Measurements from ENCODE around the gene AIFM2. TPM values are rescaled to one million over a fixed set of nuclear protein-coding genes. Genes with fewer than 3 reads are reported as not detected.

Gene AIFM2
- total RNA-seq, 2 donors from 2014 or later: 15.4 to 25.7 TPM

GRCh38 chr10:70145666-70146488 lies 13.3 kb upstream of the AIFM2 start:
- intact Hi-C loops (cut with DNase I): loop anchor here (2.0 kb wide), 1 partner anchor 29 kb away; no protein-coding TSS in a partner anchor
- Histone ChIP-seq H3K27me3 (no peaks in the 10 kb centered on the region), H3K36me3 (no peaks in the 10 kb centered on the region), H3K9ac (ENCODE audit: low read depth in 2 of 2, low read length in 2 of 2) (peak overlapping the region; percentile 90), H3K4me1 (peaks cover 10% of the 10 kb centered on the region), H3K4me3 (peak overlapping the region; percentile 56), H3K27ac (peak overlapping the region; percentile 86), H3K9me3 (no peaks in the 10 kb centered on the region)
- DNase-seq: peak; percentile 65
- TF ChIP-seq CTCF (IDR thresholded peaks at IDR 0.05): peak; percentile 53

- Histone ChIP-seq H3K9me3 (no peaks in the 10 kb centered on the region), H3K27me3 (no peaks in the 10 kb centered on the region), H3K4me1 (peaks cover 10% of the 10 kb centered on the region), H3K27ac (peak overlapping the region; percentile 86), H3K9ac (ENCODE audit: low read depth in 2 of 2, low read length in 2 of 2) (peak overlapping the region; percentile 90), H3K36me3 (no peaks in the 10 kb centered on the region), H3K4me3 (peak overlapping the region; percentile 56)
- intact Hi-C loops (cut with DNase I): no loop called here
- no peak for DNase-seq
- TF ChIP-seq CTCF (IDR thresholded peaks at IDR 0.05): no peak
Observed at GRCh38 chr10:70145166-70145665, 12.6 kb upstream of the AIFM2 start.

- DNase-seq: no peak
- no peak for TF ChIP-seq CTCF (IDR thresholded peaks at IDR 0.05)
- no peak overlapping the region for H3K27ac ChIP-seq
- H3K36me3 ChIP-seq: no peaks in the 10 kb centered on the region
- no peak overlapping the region for H3K4me3 ChIP-seq
- peaks cover 10% of the 10 kb centered on the region for H3K4me1 ChIP-seq
- H3K27me3 ChIP-seq: no peaks in the 10 kb centered on the region
- H3K9me3 ChIP-seq: no peaks in the 10 kb centered on the region
- intact Hi-C loops (cut with DNase I): no loop called here
- H3K9ac ChIP-seq (ENCODE audit: low read depth in 2 of 2, low read length in 2 of 2): peak overlapping the region in 1 of 2 donors; percentile 90
Observed at GRCh38 chr10:70144372-70145110, 11.9 kb upstream of the AIFM2 start.

- Histone ChIP-seq H3K9ac (ENCODE audit: low read depth in 2 of 2, low read length in 2 of 2) (no peak overlapping the region), H3K27ac (no peak overlapping the region), H3K27me3 (no peaks in the 10 kb centered on the region), H3K4me1 (peaks cover 13% of the 10 kb centered on the region), H3K4me3 (no peak overlapping the region), H3K36me3 (no peaks in the 10 kb centered on the region), H3K9me3 (no peaks in the 10 kb centered on the region)
- DNase-seq: no peak
- intact Hi-C loops (cut with DNase I): no loop called here
- no peak for TF ChIP-seq CTCF (IDR thresholded peaks at IDR 0.05)
Observed at GRCh38 chr10:70142555-70142954, 9.9 kb upstream of the AIFM2 start.

- Histone ChIP-seq H3K27me3 (no peaks in the 10 kb centered on the region), H3K9me3 (no peaks in the 10 kb centered on the region), H3K36me3 (no peaks in the 10 kb centered on the region), H3K4me1 (peaks cover 9% of the 10 kb centered on the region), H3K27ac (no peak overlapping the region), H3K4me3 (no peak overlapping the region), H3K9ac (ENCODE audit: low read depth in 2 of 2, low read length in 2 of 2) (no peak overlapping the region)
- no peak for DNase-seq
- intact Hi-C loops (cut with DNase I): no loop called here
- TF ChIP-seq CTCF (IDR thresholded peaks at IDR 0.05): no peak
Observed at GRCh38 chr10:70140297-70140696, 7.7 kb upstream of the AIFM2 start.
